GM12878 (cell line): ENCODE results near the gene ZBTB22. TPM values are rescaled to one million over a fixed set of nuclear protein-coding genes. Genes with fewer than 3 reads are reported as not detected.

Source experiments
- ATAC-seq: fragments of 200-7000 bp; cut with Tn5 transposase; 3 replicates; pipeline ENCODE4 v1.9.1; 2020; ENCODE audit warnings: mild to moderate bottlenecking, moderate library complexity
- BruUV-seq: library from RNA; stranded (reverse); fragments of 400-500 nt; replicated peaks from 2 replicates; lab custom pipeline; 2021; lab: Mats Ljungman, UMichigan
- CTCF ChIA-PET: fragments of 300-600 bp; sonication (Branson Sonifier 250); formaldehyde crosslinking; extraction: SDS; loops from one replicate; lab custom pipeline; 2021; ENCODE audit warnings: inconsistent platforms; lab: Yijun Ruan, JAX
- POLR2A ChIA-PET: fragments of 350-600 bp; formaldehyde crosslinking; extraction: SDS; loops from one replicate; lab custom pipeline; 2021; ENCODE audit warnings: inconsistent platforms; lab: Charles Lee
- RAD21 ChIA-PET: fragments of 300-600 bp; sonication (Branson Sonifier 250); formaldehyde crosslinking; loops from one replicate; lab custom pipeline; 2023; ENCODE audit warnings: antibody characterized with exemption; ENCODE audit not compliant: unreplicated experiment; lab: Charles Lee
- SMC1A ChIA-PET: fragments of 300-600 bp; sonication (Branson Sonifier 250); formaldehyde crosslinking; loops from one replicate; lab custom pipeline; 2023; ENCODE audit not compliant: unreplicated experiment, uncharacterized antibody; lab: Charles Lee
- DNase-seq: peaks from one replicate; pipeline ENCODE4 v3.0.0-alpha.2; 2011; ENCODE audit warnings: low read depth, low spot score
- FAIRE-seq: peaks from 3 replicates; lab custom pipeline; 2011; peaks lifted over from hg19 to GRCh38; lab: Jason Lieb, UNC
- H2AFZ ChIP-seq: 2 replicates; pipeline ENCODE4 v1.6.0; 2011; ENCODE audit warnings: low read depth, low read length, control low read depth; ENCODE audit not compliant: control insufficient read depth
- H3K27ac ChIP-seq: 2 replicates; pipeline ENCODE4 v1.5.1; 2011; ENCODE audit warnings: control low read depth; ENCODE audit not compliant: control insufficient read depth, insufficient read depth
- H3K27me3 ChIP-seq, 2 experiments: replicated peaks in 1 of 2; 2 replicates each; pipeline versions ENCODE4 v1.6.0 to v1.6.1; 2011; ENCODE audit warnings: low read length in 1 of 2; ENCODE audit not compliant: control insufficient read depth in 2 of 2, insufficient read depth in 2 of 2
- H3K36me3 ChIP-seq, 2 experiments: 2 replicates each; pipeline ENCODE4 v1.5.1; 2011; ENCODE audit warnings: low read length in 1 of 2; ENCODE audit not compliant: control insufficient read depth in 2 of 2, insufficient read depth in 2 of 2
- H3K4me1 ChIP-seq: 2 replicates; pipeline ENCODE4 v1.6.1; 2011; ENCODE audit warnings: mild to moderate bottlenecking, low read length, moderate library complexity, mixed read lengths; ENCODE audit not compliant: control insufficient read depth, insufficient read depth
- H3K4me2 ChIP-seq: 2 replicates; pipeline ENCODE4 v1.6.0; 2011; ENCODE audit warnings: control low read depth; ENCODE audit not compliant: control insufficient read depth, insufficient read depth
- H3K4me3 ChIP-seq: fragments of 200-600 bp; sonication (generic); 2 replicates; pipeline ENCODE4 v1.5.1; 2016
- H3K79me2 ChIP-seq: 2 replicates; pipeline ENCODE4 v1.6.0; 2011; ENCODE audit warnings: low read length; ENCODE audit not compliant: control insufficient read depth, insufficient read depth
- H3K9ac ChIP-seq: 2 replicates; pipeline ENCODE4 v1.8.0; 2011; ENCODE audit warnings: low read length, control low read depth, mixed read lengths; ENCODE audit not compliant: control insufficient read depth, insufficient read depth
- H3K9me3 ChIP-seq: replicated peaks from 3 replicates; pipeline ENCODE4 v1.5.1; 2011; ENCODE audit warnings: mild to moderate bottlenecking, low read length; ENCODE audit not compliant: control insufficient read depth, insufficient read depth
- H4K20me1 ChIP-seq: 2 replicates; pipeline ENCODE4 v1.6.0; 2011; ENCODE audit not compliant: control insufficient read depth, insufficient read depth
- CHD1 ChIP-seq: IDR thresholded peaks from 2 replicates; pipeline ENCODE4 v1.6.1; 2012; ENCODE audit warnings: low read depth, low read length, improper control_type of control experiment
- CUX1 ChIP-seq: IDR thresholded peaks from 2 replicates; pipeline ENCODE4 v1.6.1; 2012; ENCODE audit warnings: improper control_type of control experiment, low read depth, low read length; ENCODE audit not compliant: insufficient replicate concordance
- ELK1 ChIP-seq: IDR thresholded peaks from 2 replicates; pipeline ENCODE4 v1.6.1; 2012; ENCODE audit warnings: low read depth, low read length, improper control_type of control experiment
- KDM1A ChIP-seq: fragments of 200-600 bp; sonication (generic); IDR thresholded peaks from 2 replicates; pipeline ENCODE4 v1.6.1; 2016; ENCODE audit warnings: borderline replicate concordance
- LARP7 ChIP-seq: fragments of 450-650 bp; IDR thresholded peaks from 2 replicates; pipeline ENCODE4 v1.6.1; 2017; ENCODE audit warnings: mild to moderate bottlenecking
- NFYB ChIP-seq: IDR thresholded peaks from 2 replicates; pipeline ENCODE4 v1.6.1; 2011; ENCODE audit warnings: low read depth, mild to moderate bottlenecking, low read length, improper control_type of control experiment, moderate library complexity; ENCODE audit not compliant: insufficient read depth
- SIN3A ChIP-seq: IDR thresholded peaks from 2 replicates; pipeline ENCODE4 v1.6.1; 2012; ENCODE audit warnings: low read depth, low read length, improper control_type of control experiment
- SP1 ChIP-seq: IDR thresholded peaks from one replicate; pipeline ENCODE4 v1.6.1; 2011; ENCODE audit warnings: low read depth, low read length
- SRF ChIP-seq, 2 experiments: IDR thresholded peaks; 2 replicates each; pipeline ENCODE4 v1.6.1; 2011; ENCODE audit warnings: low read depth in 2 of 2, low read length in 2 of 2, mild to moderate bottlenecking in 1 of 2, moderate library complexity in 1 of 2
- TCF12 ChIP-seq: IDR thresholded peaks from 2 replicates; pipeline ENCODE4 v1.6.1; 2011; ENCODE audit warnings: low read depth, mild to moderate bottlenecking, low read length
- WGBS: methylation state at CpG from one replicate; pipeline ENCODE4 v1.1.6; 2016; ENCODE audit warnings: low lambda C conversion rate; ENCODE audit not compliant: insufficient replicate concordance, insufficient coverage; ENCODE audit errors: missing lambda C conversion rate; 5-methylcytosine and 5-hydroxymethylcytosine counted together
- in situ Hi-C: fragments of 300-500 bp; cut with MboI; formaldehyde crosslinking; loops from 9 replicates; pipeline ENCODE4 v1.14.3; 2018; ENCODE audit warnings: mixed read lengths
- intact Hi-C: fragments of 100-400 bp; cut with micrococcal nuclease; formaldehyde crosslinking; loops from one replicate; pipeline ENCODE4 v1.14.2; 2022; ENCODE audit not compliant: unreplicated experiment
- polyA plus RNA-seq, 11 experiments: library from polyadenylated mRNA; depleted of rRNA in 4 of 11; unstranded in 6 of 11; stranded (reverse) in 5 of 11; fragments of >200 nt; fragmentation: Nextera tagmentation in 4 of 11; fragmentation: Illumina TruSeq in 1 of 11; extraction: Ambion mirVana in 4 of 11; extraction: Trizol in 1 of 11; gene quantifications; 1 replicate in 1 of 11; 2 replicates in 10 of 11; pipeline versions ENCODE4 v1.2.1 to v1.2.3, GENCODE V29; 2011 to 2016; ENCODE audit warnings: inconsistent platforms in 2 of 11, missing spikeins in 2 of 11, low read depth in 1 of 11
- total RNA-seq, 4 experiments: library from RNA; depleted of rRNA in 3 of 4; stranded (reverse); fragments of >200 nt in 3 of 4; fragmentation: Illumina TruSeq in 1 of 4; extraction: Trizol in 1 of 4; gene quantifications; 2 replicates each; pipeline versions ENCODE4 v1.2.1 to v1.2.3, GENCODE V29; 2013 to 2021
- TF ChIP-seq, protein P1 (sequence below): fragments of 450-650 bp; IDR thresholded peaks from 2 replicates; pipeline ENCODE4 v1.6.1; 2017; ENCODE audit warnings: mild to moderate bottlenecking

ZBTB22 gene
- total and polyA plus RNA-seq, 10 of the 15 experiments (the other 5 are each of a cell fraction or from before 2014, with no cell fraction given), result 0.11 to 9.9 (median 4.8) TPM

- TF ChIP-seq SRF (IDR thresholded peaks at IDR 0.05; ENCODE audit: low read depth in 2 of 2, low read length in 2 of 2) (0 out of 4 replicates have a peak, but pooled peaks of 1 of the 2 experiments have one; percentile 7), ELK1 (no peak)
- TF ChIP-seq, protein P1, sequence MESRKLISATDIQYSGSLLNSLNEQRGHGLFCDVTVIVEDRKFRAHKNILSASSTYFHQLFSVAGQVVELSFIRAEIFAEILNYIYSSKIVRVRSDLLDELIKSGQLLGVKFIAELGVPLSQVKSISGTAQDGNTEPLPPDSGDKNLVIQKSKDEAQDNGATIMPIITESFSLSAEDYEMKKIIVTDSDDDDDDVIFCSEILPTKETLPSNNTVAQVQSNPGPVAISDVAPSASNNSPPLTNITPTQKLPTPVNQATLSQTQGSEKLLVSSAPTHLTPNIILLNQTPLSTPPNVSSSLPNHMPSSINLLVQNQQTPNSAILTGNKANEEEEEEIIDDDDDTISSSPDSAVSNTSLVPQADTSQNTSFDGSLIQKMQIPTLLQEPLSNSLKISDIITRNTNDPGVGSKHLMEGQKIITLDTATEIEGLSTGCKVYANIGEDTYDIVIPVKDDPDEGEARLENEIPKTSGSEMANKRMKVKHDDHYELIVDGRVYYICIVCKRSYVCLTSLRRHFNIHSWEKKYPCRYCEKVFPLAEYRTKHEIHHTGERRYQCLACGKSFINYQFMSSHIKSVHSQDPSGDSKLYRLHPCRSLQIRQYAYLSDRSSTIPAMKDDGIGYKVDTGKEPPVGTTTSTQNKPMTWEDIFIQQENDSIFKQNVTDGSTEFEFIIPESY, result no peak
Observed at GRCh38 chr6:33298773-33299236, 18.7 kb downstream of the ZBTB22 start, which contains the start of gene RGL2 (continued).

- SMC1A ChIA-PET, result interaction anchor here (0.6 to 2.1 kb wide), 7 partner anchors 9 to 47 kb away, joined by 3 to 13 read pairs (median 7); partner anchors contain the start of genes B3GALT4, PFDN6, TAPBP and WDR46
- CTCF ChIA-PET, result interaction anchor here (1.6 to 4.5 kb wide), 4 partner anchors 10 to 49 kb away, joined by 5 to 30 read pairs (median 23); partner anchors contain the start of genes B3GALT4 and TAPBP
- peaks cover 4% of the 10 kb centered on the region; the same call in 1 of the 2 replicates for H3K79me2 ChIP-seq
- no peaks in the 10 kb centered on the region for H4K20me1 ChIP-seq
- H3K9me3 ChIP-seq, result no peaks in the 10 kb centered on the region
- FAIRE-seq (peak; percentile 69), ATAC-seq (peak; percentile 62), DNase-seq (no peak)
- no TSS peak for BruUV-seq
- peaks cover 11% of the 10 kb centered on the region for H3K4me1 ChIP-seq
- POLR2A ChIA-PET, result interaction anchor here (0.6 to 3.4 kb wide), 13 partner anchors 9 to 271 kb away, joined by 3 to 41 read pairs (median 4); partner anchors contain the start of genes B3GALT4, PFDN6, RPS18 and TAPBP
- in situ Hi-C loops (no loop called here), intact Hi-C loops (loop anchor here (1.0 kb wide), 1 partner anchor 9 kb away; the partner anchor contains the start of genes PFDN6 and WDR46)
- RAD21 ChIA-PET, result interaction anchor here (0.6 to 2.0 kb wide), 12 partner anchors 9 to 210 kb away, joined by 3 to 14 read pairs (median 4); partner anchors contain the start of genes B3GALT4, PFDN6, RPS18 and TAPBP
- H3K27me3 ChIP-seq, result no peaks in the 10 kb centered on the region
- peak overlapping the region; percentile 100 for H3K4me3 ChIP-seq
- H3K27ac ChIP-seq, result peak overlapping the region; percentile 86
- peak overlapping the region; percentile 2; the same call in 1 of the 2 replicates for H2AFZ ChIP-seq
- 0% methylated on average over 20 of the region's 42 CpGs for WGBS
- H3K36me3 ChIP-seq, result peaks cover 0 to 10% of the 10 kb centered on the region in 2 experiments
- H3K9ac ChIP-seq, result peak overlapping the region; percentile 82
- peak overlapping the region; percentile 93 for H3K4me2 ChIP-seq
- peak; percentile 74; the same call in 1 of the 2 replicates for TF ChIP-seq SIN3A
- TF ChIP-seq CUX1, result no peak
- no peak for TF ChIP-seq LARP7
- TF ChIP-seq KDM1A, result no peak
- no peak for TF ChIP-seq TCF12
- TF ChIP-seq SP1, result peak; percentile 17
- no peak for TF ChIP-seq NFYB
- TF ChIP-seq CHD1, result no peak
Observed at GRCh38 chr6:33297956-33298772, 19.4 kb downstream of the ZBTB22 start.
